Right atrium auricular region (tissue), 2 donors: ENCODE results near the gene HDAC10. TPM values are rescaled to one million over a fixed set of nuclear protein-coding genes. Genes with fewer than 3 reads are reported as not detected.
A peak's percentile ranks its signal among the peaks of the same experiment; 100 is the strongest.

Source experiments
- DNase-seq: peaks from one replicate; pipeline ENCODE4 v3.0.0-alpha.2; 2019; ENCODE audit warnings: low spot score
- H3K27ac ChIP-seq, 2 donors: fragments of 200-600 bp; sonication (generic); 1 replicate in 1 of 2; 2 replicates in 1 of 2; pipeline ENCODE4 v1.5.1; 2016 to 2019
- H3K27me3 ChIP-seq, 2 donors: fragments of 200-600 bp; sonication (generic); one replicate each; pipeline versions ENCODE4 v1.5.1 to v1.6.0; 2017 to 2019
- H3K36me3 ChIP-seq: fragments of 200-600 bp; sonication (generic); one replicate; pipeline ENCODE4 v1.5.1; 2016
- H3K4me1 ChIP-seq, 2 donors: fragments of 200-600 bp; sonication (generic); one replicate each; pipeline versions ENCODE4 v1.5.1 to v1.6.0; 2017 to 2019
- H3K4me3 ChIP-seq, 2 donors: fragments of 200-600 bp; sonication (generic); 1 replicate in 1 of 2; 2 replicates in 1 of 2; pipeline ENCODE4 v1.5.1; 2017 to 2019; ENCODE audit warnings: mild to moderate bottlenecking in 1 of 2, moderate library complexity in 1 of 2
- H3K9me3 ChIP-seq, 2 donors: fragments of 200-600 bp; sonication (generic); one replicate each; pipeline ENCODE4 v1.5.1; 2019
- CTCF ChIP-seq, 2 donors: fragments of 200-600 bp; sonication (generic); IDR thresholded peaks; one replicate each; pipeline ENCODE4 v1.5.1; 2019; ENCODE audit warnings: antibody characterized with exemption in 2 of 2
- total RNA-seq, 2 donors: library from RNA; depleted of rRNA; stranded (reverse); fragments of >200 nt; gene quantifications; one replicate each; pipeline ENCODE4 v1.1.0, GENCODE V29; 2016

The HDAC10 gene
- total RNA-seq, 2 donors from 2014 or later, result 6.7 to 9.1 TPM

- DNase-seq, result no peak
- Histone ChIP-seq H3K4me3 (peak overlapping the region; percentile 61 to 92), H3K27ac (peak overlapping the region; percentile 79 to 86), H3K9me3 (no peaks in the 10 kb centered on the region), H3K27me3 (no peaks in the 10 kb centered on the region), H3K4me1 (peaks cover 0 to 19% of the 10 kb centered on the region in 2 donors), H3K36me3 (peaks cover 26% of the 10 kb centered on the region)
- no peak for TF ChIP-seq CTCF (IDR thresholded peaks at IDR 0.05)
These were observed 51.1 kb downstream of the HDAC10 start for GRCh38 chr22:50199829-50200460.

GRCh38 chr22:50199251-50199721, 51.8 kb downstream of the HDAC10 start:
- peak overlapping the region in 1 of 2 donors; percentile 86 for H3K27ac ChIP-seq
- H3K4me3 ChIP-seq, result no peak overlapping the region
- TF ChIP-seq CTCF (IDR thresholded peaks at IDR 0.05), result no peak
- DNase-seq, result no peak
- peaks cover 32% of the 10 kb centered on the region for H3K36me3 ChIP-seq
- H3K27me3 ChIP-seq, result no peaks in the 10 kb centered on the region
- peaks cover 0 to 19% of the 10 kb centered on the region in 2 donors for H3K4me1 ChIP-seq
- H3K9me3 ChIP-seq, result no peaks in the 10 kb centered on the region

GRCh38 chr22:50198624-50199017, 52.4 kb downstream of the HDAC10 start:
- Histone ChIP-seq H3K4me1 (peaks cover 0 to 19% of the 10 kb centered on the region in 2 donors), H3K9me3 (no peaks in the 10 kb centered on the region), H3K4me3 (no peak overlapping the region), H3K36me3 (peaks cover 39% of the 10 kb centered on the region), H3K27me3 (no peaks in the 10 kb centered on the region), H3K27ac (no peak overlapping the region)
- DNase-seq, result no peak
- TF ChIP-seq CTCF (IDR thresholded peaks at IDR 0.05), result no peak

- H3K27me3 ChIP-seq, result no peaks in the 10 kb centered on the region
- peaks cover 45% of the 10 kb centered on the region for H3K36me3 ChIP-seq
- no peak for DNase-seq
These were observed 53.0 kb downstream of the HDAC10 start for GRCh38 chr22:50197856-50198623.

More at GRCh38 chr22:50197856-50198623, 53.0 kb downstream of the HDAC10 start:
- peaks cover 0 to 19% of the 10 kb centered on the region in 2 donors for H3K4me1 ChIP-seq
- no peak overlapping the region for H3K4me3 ChIP-seq
- H3K9me3 ChIP-seq, result no peaks in the 10 kb centered on the region
- H3K27ac ChIP-seq, result no peak overlapping the region
- no peak for TF ChIP-seq CTCF (IDR thresholded peaks at IDR 0.05)
